Mesenchymal stem cell (in vitro differentiated cells and primary cell): Measurements from ENCODE around the gene CYRIA.

Experiments
- DNase-seq: peaks from one replicate; pipeline ENCODE4 v3.0.0-alpha.2; 2013
- H2AFZ ChIP-seq: one replicate; pipeline ENCODE4 v1.6.1; 2013; ENCODE audit warnings: low read depth, mild to moderate bottlenecking, control low read depth, inconsistent platforms, low read length, moderate library complexity
- H2AK5ac ChIP-seq: 2 replicates; pipeline ENCODE4 v1.6.1; 2013; ENCODE audit warnings: low read length, moderate library complexity, mild to moderate bottlenecking, inconsistent platforms; ENCODE audit not compliant: severe bottlenecking
- H2BK120ac ChIP-seq: one replicate; pipeline ENCODE4 v1.6.1; 2013; ENCODE audit warnings: low read depth, mild to moderate bottlenecking, inconsistent platforms, low read length, moderate library complexity
- H2BK12ac ChIP-seq, 2 experiments: one replicate each; pipeline ENCODE4 v1.6.1; 2013; ENCODE audit warnings: inconsistent platforms in 2 of 2, low read length in 2 of 2, mild to moderate bottlenecking in 2 of 2, moderate library complexity in 2 of 2, control low read depth in 1 of 2
- H2BK15ac ChIP-seq: one replicate; pipeline ENCODE4 v1.6.1; 2013; ENCODE audit warnings: mild to moderate bottlenecking, low read depth, inconsistent platforms; ENCODE audit not compliant: poor library complexity, severe bottlenecking
- H2BK5ac ChIP-seq: 2 replicates; pipeline ENCODE4 v1.6.1; 2013; ENCODE audit warnings: low read depth, mild to moderate bottlenecking, low read length, control low read depth, inconsistent platforms; ENCODE audit not compliant: poor library complexity, severe bottlenecking
- H3K14ac ChIP-seq, 2 experiments: one replicate each; pipeline ENCODE4 v1.6.1; 2013; ENCODE audit warnings: inconsistent platforms in 2 of 2, low read length in 2 of 2, control low read depth in 1 of 2, mild to moderate bottlenecking in 1 of 2, moderate library complexity in 1 of 2
- H3K18ac ChIP-seq, 2 experiments: one replicate each; pipeline ENCODE4 v1.6.1; 2013; ENCODE audit warnings: inconsistent platforms in 2 of 2, low read length in 2 of 2, control low read depth in 1 of 2, low read depth in 1 of 2, mild to moderate bottlenecking in 1 of 2
- H3K23ac ChIP-seq, 2 experiments: one replicate each; pipeline ENCODE4 v1.6.1; 2013; ENCODE audit warnings: inconsistent platforms in 2 of 2, low read length in 2 of 2, mild to moderate bottlenecking in 2 of 2, moderate library complexity in 2 of 2, control low read depth in 1 of 2
- H3K27ac ChIP-seq: 2 replicates; pipeline ENCODE4 v1.5.1; 2013; ENCODE audit warnings: mild to moderate bottlenecking, moderate library complexity, low read length, control low read depth, inconsistent platforms; ENCODE audit not compliant: poor library complexity, severe bottlenecking
- H3K27me3 ChIP-seq, 2 experiments: 2 replicates each; pipeline versions ENCODE4 v1.6.1 to v1.7.0; 2013; ENCODE audit warnings: low read length in 2 of 2, mild to moderate bottlenecking in 2 of 2, moderate library complexity in 2 of 2, control low read depth in 1 of 2, inconsistent platforms in 1 of 2; ENCODE audit not compliant: control insufficient read depth in 1 of 2, insufficient read depth in 1 of 2
- H3K36me3 ChIP-seq, 2 experiments: 2 replicates each; pipeline versions ENCODE4 v1.6.1 to v1.7.0; 2013; ENCODE audit warnings: low read length in 2 of 2, control low read depth in 1 of 2, inconsistent platforms in 1 of 2, low read depth in 1 of 2, mild to moderate bottlenecking in 1 of 2; ENCODE audit not compliant: insufficient read depth in 2 of 2, control insufficient read depth in 1 of 2
- H3K4ac ChIP-seq, 2 experiments: one replicate each; pipeline ENCODE4 v1.6.1; 2013; ENCODE audit warnings: inconsistent platforms in 2 of 2, low read length in 2 of 2, mild to moderate bottlenecking in 2 of 2, moderate library complexity in 2 of 2, control low read depth in 1 of 2, low read depth in 1 of 2
- H3K4me1 ChIP-seq: 2 replicates; pipeline ENCODE4 v1.6.1; 2013; ENCODE audit warnings: low read depth, low read length, control low read depth; ENCODE audit not compliant: control insufficient read depth, insufficient read depth
- H3K4me2 ChIP-seq: 2 replicates; pipeline ENCODE4 v1.6.1; 2013; ENCODE audit warnings: low read length, mild to moderate bottlenecking, inconsistent platforms; ENCODE audit not compliant: poor library complexity, severe bottlenecking
- H3K4me3 ChIP-seq, 2 experiments: 2 replicates each; pipeline versions ENCODE4 v1.5.1 to v1.7.0; 2013; ENCODE audit warnings: low read length in 2 of 2, mild to moderate bottlenecking in 2 of 2, control low read depth in 1 of 2, low read depth in 1 of 2; ENCODE audit not compliant: insufficient read depth in 1 of 2
- H3K79me1 ChIP-seq: replicated peaks from 2 replicates; pipeline ENCODE4 v1.6.1; 2013; ENCODE audit warnings: mild to moderate bottlenecking, control low read depth, low read length, inconsistent platforms; ENCODE audit not compliant: poor library complexity, severe bottlenecking
- H3K9ac ChIP-seq: 2 replicates; pipeline ENCODE4 v1.7.0; 2013; ENCODE audit warnings: mild to moderate bottlenecking, low read length, moderate library complexity
- H3K9me3 ChIP-seq: 2 replicates; pipeline ENCODE4 v1.7.0; 2013; ENCODE audit warnings: mild to moderate bottlenecking, low read length; ENCODE audit not compliant: control insufficient read depth
- H4K8ac ChIP-seq: one replicate; pipeline ENCODE4 v1.6.1; 2013; ENCODE audit warnings: inconsistent platforms, mild to moderate bottlenecking, low read length, moderate library complexity
- H4K91ac ChIP-seq: one replicate; pipeline ENCODE4 v1.6.1; 2013; ENCODE audit warnings: mild to moderate bottlenecking, low read length, inconsistent platforms
- WGBS: methylation state at CpG from one replicate; pipeline ENCODE4 v1.1.7; 2013; ENCODE audit warnings: mixed read lengths; 5-methylcytosine and 5-hydroxymethylcytosine counted together

CYRIA gene

DNA sequence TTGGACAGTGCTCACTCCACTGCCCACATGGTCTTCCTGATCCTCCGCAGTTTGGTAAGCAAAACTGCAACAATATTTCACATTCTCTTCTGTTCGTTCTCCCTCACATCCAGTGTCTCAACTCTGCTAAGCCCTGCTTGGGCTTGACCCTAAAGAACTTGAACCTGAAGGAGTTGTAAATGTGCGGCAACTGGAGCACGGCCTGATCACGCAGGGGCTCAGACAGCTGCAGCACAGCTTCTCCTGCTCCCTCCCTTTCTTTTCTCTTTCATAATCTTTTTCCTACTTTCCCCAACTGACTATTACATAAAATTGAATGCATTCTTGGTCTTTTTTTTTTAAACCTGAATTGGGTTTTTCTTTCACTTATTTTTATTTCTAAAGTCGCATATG lies 10.2 kb downstream of the CYRIA start:
- WGBS: 90% methylated on average over 6 of the region's 6 CpGs
- no peak for DNase-seq
- no peak overlapping the region for H3K14ac ChIP-seq
- no peak overlapping the region for H3K23ac ChIP-seq
- H2BK5ac ChIP-seq: no peak overlapping the region
- peak overlapping the region; percentile 92 for H2AK5ac ChIP-seq
- no peaks in the 10 kb centered on the region for H3K79me1 ChIP-seq
- no peak overlapping the region for H4K91ac ChIP-seq
- no peaks in the 10 kb centered on the region for H3K9me3 ChIP-seq
- H3K36me3 ChIP-seq: peaks cover 0 to 3% of the 10 kb centered on the region in 2 experiments
- peak overlapping the region in 1 of 2 experiments; percentile 40 for H2BK12ac ChIP-seq
- H2AFZ ChIP-seq: no peak overlapping the region
- H3K4ac ChIP-seq: peak overlapping the region in 1 of 2 experiments; percentile 2
- no peak overlapping the region for H3K4me2 ChIP-seq
- H3K27ac ChIP-seq: peak overlapping the region; percentile 1
- peak overlapping the region; percentile 71 for H4K8ac ChIP-seq
- H2BK15ac ChIP-seq: peak overlapping the region; percentile 12
- peak overlapping the region in 1 of 2 experiments; percentile 34 for H3K4me3 ChIP-seq
- H3K9ac ChIP-seq: peak overlapping the region; percentile 4
- H2BK120ac ChIP-seq: no peak overlapping the region
- no peaks in the 10 kb centered on the region for H3K27me3 ChIP-seq
- peaks cover 32% of the 10 kb centered on the region for H3K4me1 ChIP-seq
- H3K18ac ChIP-seq: peak overlapping the region in 1 of 2 experiments; percentile 14

DNA sequence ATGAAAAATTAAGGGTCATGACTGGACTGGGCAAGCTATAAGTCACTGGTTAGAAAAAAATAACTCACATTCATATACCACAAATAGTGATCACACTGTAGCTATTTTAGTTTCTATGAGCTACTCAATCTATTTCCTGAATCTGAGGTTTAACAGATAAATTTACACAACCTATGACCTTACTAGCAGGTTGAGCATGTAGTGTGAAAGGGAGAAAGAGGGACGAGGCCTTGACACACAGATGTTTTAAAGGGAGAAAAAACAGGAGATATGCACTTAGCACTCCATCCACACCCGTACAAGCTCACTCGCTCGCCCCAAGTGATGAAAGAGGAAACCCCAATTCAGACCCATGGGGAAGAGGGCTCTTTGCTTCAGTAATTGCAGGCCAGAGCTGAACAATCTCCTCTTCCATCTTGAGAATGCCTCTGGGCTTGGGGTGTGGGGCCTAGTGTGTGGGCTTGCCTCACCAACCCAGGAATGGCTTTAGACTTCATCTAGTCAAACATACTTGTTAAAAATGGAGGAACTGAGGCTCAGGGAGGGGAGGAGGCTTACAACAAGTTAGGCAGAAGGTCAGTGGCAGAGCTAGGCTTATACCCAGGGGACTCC lies 10.7 kb downstream of the CYRIA start:
- Histone ChIP-seq H3K9me3 (no peaks in the 10 kb centered on the region), H3K27ac (peak overlapping the region; percentile 1), H4K8ac (peak overlapping the region; percentile 71), H3K4me2 (no peak overlapping the region), H3K4me1 (peaks cover 31% of the 10 kb centered on the region), H3K27me3 (no peaks in the 10 kb centered on the region), H3K36me3 (peaks cover 0 to 3% of the 10 kb centered on the region in 2 experiments), H3K4ac (peak overlapping the region in 1 of 2 experiments; percentile 2), H3K9ac (peak overlapping the region; percentile 4), H2BK12ac (peak overlapping the region in 1 of 2 experiments; percentile 40), H2AFZ (no peak overlapping the region), H3K14ac (no peak overlapping the region), H3K4me3 (peak overlapping the region in 1 of 2 experiments; percentile 34), H3K23ac (no peak overlapping the region), H2BK5ac (no peak overlapping the region), H3K18ac (peak overlapping the region in 1 of 2 experiments; percentile 14), H2BK15ac (peak overlapping the region; percentile 12), H2AK5ac (peak overlapping the region; percentile 92), H2BK120ac (no peak overlapping the region), H3K79me1 (no peaks in the 10 kb centered on the region), H4K91ac (no peak overlapping the region)
- WGBS: 49% methylated on average over 4 of the region's 4 CpGs
- no peak for DNase-seq

DNA sequence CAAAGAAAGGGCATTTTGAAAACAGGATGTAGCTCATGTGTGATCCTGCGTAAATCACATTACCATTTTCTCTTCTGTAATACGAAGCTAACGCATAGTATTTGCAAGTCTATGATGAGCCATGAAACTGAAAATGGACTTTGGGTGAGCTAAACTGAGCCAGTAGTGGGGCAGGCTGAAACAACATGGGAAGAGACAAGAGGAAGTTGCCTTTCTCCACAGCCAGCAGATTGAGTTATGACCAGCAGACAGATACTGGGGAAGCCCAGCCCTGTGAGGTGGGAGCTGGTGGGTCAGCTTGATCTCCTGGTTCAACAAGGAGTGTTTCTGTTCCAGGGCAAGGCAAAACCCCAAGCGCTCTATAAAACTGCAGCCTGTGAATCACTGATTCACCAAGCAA lies 11.8 kb downstream of the CYRIA start:
- Histone ChIP-seq H3K9me3 (no peaks in the 10 kb centered on the region), H2BK5ac (peak overlapping the region; percentile 91), H3K4me3 (no peak overlapping the region), H3K14ac (no peak overlapping the region), H3K4me1 (peaks cover 37% of the 10 kb centered on the region), H4K8ac (peak overlapping the region; percentile 3), H3K79me1 (no peaks in the 10 kb centered on the region), H2AK5ac (peak overlapping the region; percentile 15), H4K91ac (peak overlapping the region; percentile 84), H3K4ac (peak overlapping the region in 1 of 2 experiments; percentile 19), H3K4me2 (no peak overlapping the region), H2AFZ (no peak overlapping the region), H3K23ac (no peak overlapping the region), H2BK120ac (no peak overlapping the region), H3K18ac (peak overlapping the region; percentile 83 to 97), H2BK15ac (no peak overlapping the region), H3K36me3 (no peaks in the 10 kb centered on the region), H3K27ac (peak overlapping the region; percentile 96), H2BK12ac (peak overlapping the region; percentile 53 to 85), H3K27me3 (no peaks in the 10 kb centered on the region), H3K9ac (peak overlapping the region; percentile 29)
- WGBS: 87% methylated on average over 4 of the region's 4 CpGs
- peak; percentile 25 for DNase-seq

DNA sequence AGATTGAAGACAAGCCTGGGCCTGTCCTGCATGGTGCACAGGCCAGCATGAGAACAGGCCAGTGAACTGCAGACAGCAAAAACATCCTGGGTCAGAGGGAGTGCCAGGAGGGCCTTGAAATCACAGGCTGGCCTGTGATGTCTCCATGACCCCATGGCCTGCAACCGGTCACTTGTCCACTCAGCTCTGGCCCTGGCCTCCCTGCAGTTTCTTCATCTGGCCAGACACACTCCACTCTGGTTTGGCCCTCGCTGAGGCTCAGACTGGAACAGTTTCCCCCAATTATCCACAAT lies 12.6 kb downstream of the CYRIA start:
- 20% methylated on average over 2 of the region's 2 CpGs for WGBS
- Histone ChIP-seq H3K4me1 (peaks cover 36% of the 10 kb centered on the region), H2BK12ac (peak overlapping the region; percentile 83), H4K8ac (peak overlapping the region; percentile 87), H2BK5ac (peak overlapping the region; percentile 91), H2AFZ (no peak overlapping the region), H3K23ac (no peak overlapping the region), H3K36me3 (no peaks in the 10 kb centered on the region), H3K9me3 (no peaks in the 10 kb centered on the region), H3K14ac (no peak overlapping the region), H3K4me2 (no peak overlapping the region), H3K27ac (peak overlapping the region; percentile 96), H3K4me3 (no peak overlapping the region), H3K27me3 (no peaks in the 10 kb centered on the region), H2BK15ac (peak overlapping the region; percentile 39), H4K91ac (peak overlapping the region; percentile 88), H2BK120ac (peak overlapping the region; percentile 81), H3K4ac (peak overlapping the region; percentile 55 to 82), H2AK5ac (peak overlapping the region; percentile 14), H3K79me1 (no peaks in the 10 kb centered on the region), H3K9ac (peak overlapping the region; percentile 61), H3K18ac (peak overlapping the region; percentile 89 to 97)
- DNase-seq: no peak
